GM19452 (cell line): ENCODE measurements around the gene ANK3.

Experiments
- ATAC-seq: cut with Tn5 transposase; IDR thresholded peaks from one replicate; pipeline ENCODE4 v1.9.1; 2021; ENCODE audit not compliant: unreplicated experiment

Gene ANK3

GRCh38 chr10:60286559-60286958 is 103.1 kb downstream of the ANK3 start:
- no peak for ATAC-seq

GRCh38 chr10:60283397-60283796 is 106.3 kb downstream of the ANK3 start:
- no peak for ATAC-seq

GRCh38 chr10:60282771-60283353 is 106.8 kb downstream of the ANK3 start:
- no peak for ATAC-seq

- ATAC-seq: no peak
These were observed 107.8 kb downstream of the ANK3 start for GRCh38 chr10:60281792-60282353.

- ATAC-seq: no peak
These were observed 108.3 kb downstream of the ANK3 start for GRCh38 chr10:60281331-60281730.

- no peak for ATAC-seq
These were observed 109.2 kb downstream of the ANK3 start for GRCh38 chr10:60280475-60280874.

GRCh38 chr10:60277656-60278055 is 112.0 kb downstream of the ANK3 start:
- no peak for ATAC-seq

GRCh38 chr10:60276232-60276631 is 113.4 kb downstream of the ANK3 start:
- ATAC-seq: no peak

- no peak for ATAC-seq
These were observed 118.2 kb downstream of the ANK3 start for GRCh38 chr10:60271319-60272040.

GRCh38 chr10:60270426-60270825 is 119.2 kb downstream of the ANK3 start:
- ATAC-seq: no peak

GRCh38 chr10:60267802-60268201 is 121.9 kb downstream of the ANK3 start:
- no peak for ATAC-seq

GRCh38 chr10:60266513-60266912 is 123.2 kb downstream of the ANK3 start:
- ATAC-seq: no peak

- no peak for ATAC-seq
These were observed 127.0 kb downstream of the ANK3 start for GRCh38 chr10:60262647-60263126.

GRCh38 chr10:60260321-60260720 is 129.4 kb downstream of the ANK3 start:
- no peak for ATAC-seq

- no peak for ATAC-seq
These were observed 131.3 kb downstream of the ANK3 start for GRCh38 chr10:60258429-60258797.

GRCh38 chr10:60257767-60258428 is 131.8 kb downstream of the ANK3 start:
- ATAC-seq: no peak

- no peak for ATAC-seq
These were observed 134.9 kb downstream of the ANK3 start for GRCh38 chr10:60254776-60255175.

- no peak for ATAC-seq
These were observed 136.2 kb downstream of the ANK3 start for GRCh38 chr10:60253484-60253883.

GRCh38 chr10:60252688-60253087 is 137.0 kb downstream of the ANK3 start:
- ATAC-seq: no peak

- ATAC-seq: no peak
These were observed 143.3 kb downstream of the ANK3 start for GRCh38 chr10:60246382-60246781.

GRCh38 chr10:60239228-60239627 is 150.4 kb downstream of the ANK3 start:
- ATAC-seq: no peak

- ATAC-seq: no peak
These were observed 150.9 kb downstream of the ANK3 start for GRCh38 chr10:60238759-60239100.
